Ovary (tissue), 3 donors: ENCODE results near the gene EBF3.

Experiments
- CTCF ChIP-seq, 3 donors: fragments of 450-650 bp in 2 of 3; fragments of 200-600 bp in 1 of 3; IDR thresholded peaks; one replicate each; pipeline versions ENCODE4 v1.5.1 to v1.8.0; 2016 to 2022; ENCODE audit warnings: antibody characterized with exemption in 3 of 3, mild to moderate bottlenecking in 1 of 3
- POLR2A ChIP-seq: fragments of 450-650 bp; IDR thresholded peaks from one replicate; pipeline ENCODE4 v1.6.1; 2017; ENCODE audit warnings: antibody characterized with exemption, mild to moderate bottlenecking, moderate library complexity
- donor health status: DM: no; HTN: no; CAD: no.

DNA sequence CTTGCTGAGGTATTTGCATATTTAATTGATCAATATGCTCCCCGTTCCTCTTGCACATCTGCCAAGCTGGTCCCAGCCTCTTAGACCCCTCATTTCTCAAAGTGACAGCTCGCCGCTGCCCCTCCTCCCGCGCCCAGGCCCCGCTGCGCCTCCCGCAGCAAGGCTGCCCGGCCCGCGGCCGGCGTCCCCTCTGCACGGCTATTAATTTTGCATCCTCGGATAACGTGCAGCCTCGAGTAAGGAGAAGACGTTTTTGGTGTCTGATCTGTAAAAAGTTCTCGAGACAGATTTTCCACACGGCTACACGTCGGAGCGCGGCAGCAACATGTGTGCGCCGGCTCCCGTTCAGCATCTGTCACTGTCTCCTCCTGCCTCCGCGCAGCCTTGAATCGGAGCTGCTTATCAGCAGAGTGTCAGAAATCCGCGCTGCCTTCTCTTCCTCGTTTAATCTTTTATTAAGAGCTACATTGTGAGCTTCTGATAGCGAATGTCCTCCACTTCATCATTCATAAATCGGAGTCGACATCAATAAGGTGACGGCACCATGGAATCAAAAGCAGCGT, 65.3 kb downstream of the EBF3 start:
- no peak for TF ChIP-seq CTCF (IDR thresholded peaks at IDR 0.05)
- no peak for TF ChIP-seq POLR2A
